ENCODE data around the gene RPL3. TPM values are rescaled to one million over a fixed set of nuclear protein-coding genes. Genes with fewer than 3 reads are reported as not detected.
A peak's percentile ranks its signal among the peaks of the same experiment; 100 is the strongest.

RPL3 gene
- total RNA-seq, 1 experiment from 2014 or later, result 2,060 TPM

- DNase-seq (ENCODE audit: low spot score), result peak; percentile 28
Measured at GRCh38 chr22:39300186-39300830, 19.1 kb downstream of the RPL3 start.

- peak; percentile 17 for DNase-seq (ENCODE audit: low spot score)
Measured at GRCh38 chr22:39299829-39300178, 19.6 kb downstream of the RPL3 start.

- peak; percentile 50 for DNase-seq (ENCODE audit: low spot score)
Measured at GRCh38 chr22:39298241-39298987, 21.0 kb downstream of the RPL3 start.

- DNase-seq (ENCODE audit: low spot score), result peak; percentile 81
Measured at GRCh38 chr22:39297490-39298240, 21.8 kb downstream of the RPL3 start.

- DNase-seq (ENCODE audit: low spot score), result no peak
Measured at GRCh38 chr22:39296981-39297489, 22.4 kb downstream of the RPL3 start.

- DNase-seq (ENCODE audit: low spot score), result no peak
Measured at GRCh38 chr22:39296535-39296934, 22.9 kb downstream of the RPL3 start.

GRCh38 chr22:39294571-39295468 lies 24.6 kb downstream of the RPL3 start:
- no peak for DNase-seq (ENCODE audit: low spot score)

GRCh38 chr22:39293766-39294368 lies 25.6 kb downstream of the RPL3 start:
- peak; percentile 63 for DNase-seq (ENCODE audit: low spot score)

GRCh38 chr22:39292561-39293074 lies 26.8 kb downstream of the RPL3 start:
- DNase-seq (ENCODE audit: low spot score), result peak; percentile 93

- peak; percentile 74 for DNase-seq (ENCODE audit: low spot score)
Measured at GRCh38 chr22:39292031-39292462, 27.4 kb downstream of the RPL3 start.

- DNase-seq (ENCODE audit: low spot score), result peak; percentile 18
Measured at GRCh38 chr22:39291523-39291922, 27.9 kb downstream of the RPL3 start.

- peak; percentile 61 for DNase-seq (ENCODE audit: low spot score)
Measured at GRCh38 chr22:39290724-39291161, 28.7 kb downstream of the RPL3 start.

GRCh38 chr22:39289975-39290720 lies 29.3 kb downstream of the RPL3 start:
- DNase-seq (ENCODE audit: low spot score), result peak; percentile 33

GRCh38 chr22:39289533-39289932 lies 29.9 kb downstream of the RPL3 start:
- no peak for DNase-seq (ENCODE audit: low spot score)

GRCh38 chr22:39288135-39288898 lies 31.1 kb downstream of the RPL3 start:
- no peak for DNase-seq (ENCODE audit: low spot score)

- DNase-seq (ENCODE audit: low spot score), result no peak
Measured at GRCh38 chr22:39287076-39287725, 32.2 kb downstream of the RPL3 start.

GRCh38 chr22:39284983-39285382 lies 34.4 kb downstream of the RPL3 start:
- no peak for DNase-seq (ENCODE audit: low spot score)

Data from HT-29 (cell line).